GM10847 (cell line): ENCODE results near the gene ZNF175.

Experiments used
- POLR2A ChIP-seq: IDR thresholded peaks from 2 replicates; pipeline ENCODE4 v1.6.1; 2011; ENCODE audit not compliant: insufficient read length; ENCODE audit errors: extremely low read depth

ZNF175 gene

DNA sequence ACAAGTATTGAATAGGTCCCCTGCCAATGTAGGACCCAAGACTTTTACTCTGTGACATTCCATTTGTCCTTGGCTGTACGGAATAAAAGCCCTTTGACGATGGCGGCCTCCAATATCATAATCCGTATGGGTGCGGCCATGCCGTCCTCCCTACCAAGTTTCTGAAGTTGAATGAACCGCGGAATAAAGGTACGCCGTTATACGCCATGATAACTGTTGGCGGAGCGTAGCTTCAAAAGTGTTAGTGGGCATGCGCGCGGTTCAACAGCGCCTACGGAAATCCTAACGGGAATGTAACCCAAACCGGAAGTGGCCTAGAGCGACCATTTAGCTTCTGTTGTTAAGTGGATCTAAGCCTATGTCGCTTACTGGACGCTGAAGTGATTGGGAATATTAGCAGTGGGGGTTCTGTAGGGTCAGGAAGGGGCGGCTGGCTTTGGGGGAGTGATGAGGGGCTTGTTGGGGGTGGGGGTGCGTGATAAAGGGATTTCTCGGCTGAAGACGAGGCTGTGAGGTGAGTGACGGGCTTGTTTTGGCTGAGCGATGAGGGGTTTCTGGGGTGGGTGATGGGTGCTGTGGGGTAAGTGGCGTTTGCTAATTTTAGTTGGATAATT, at the start of gene ZNF175:
Gene ZNF175, plus strand, starts transcription at position 322 of the 614 bp plus-strand sequence. CDS start 2,047 bp downstream, outside the sequence.
- no peak for TF ChIP-seq POLR2A

DNA sequence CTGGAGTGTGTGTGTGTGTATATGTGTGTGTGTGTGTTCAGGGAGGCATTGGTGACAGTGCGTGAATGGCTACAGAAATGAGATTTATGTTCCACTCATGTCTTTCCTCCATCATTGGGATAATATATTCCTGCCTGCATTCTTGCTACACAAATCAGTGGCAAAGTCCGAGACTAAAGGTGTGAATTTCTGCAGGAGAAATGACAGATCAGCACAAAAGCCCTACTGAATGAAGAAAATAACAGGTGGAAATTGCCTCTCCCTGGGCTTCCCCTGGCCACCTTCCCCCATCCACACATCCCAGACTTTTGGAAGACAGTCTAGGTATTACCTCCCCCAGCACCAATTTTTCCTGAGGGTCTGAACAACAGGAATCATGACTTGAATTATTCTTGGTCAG, 49.7 kb upstream of the ZNF175 start:
- TF ChIP-seq POLR2A, result no peak

DNA sequence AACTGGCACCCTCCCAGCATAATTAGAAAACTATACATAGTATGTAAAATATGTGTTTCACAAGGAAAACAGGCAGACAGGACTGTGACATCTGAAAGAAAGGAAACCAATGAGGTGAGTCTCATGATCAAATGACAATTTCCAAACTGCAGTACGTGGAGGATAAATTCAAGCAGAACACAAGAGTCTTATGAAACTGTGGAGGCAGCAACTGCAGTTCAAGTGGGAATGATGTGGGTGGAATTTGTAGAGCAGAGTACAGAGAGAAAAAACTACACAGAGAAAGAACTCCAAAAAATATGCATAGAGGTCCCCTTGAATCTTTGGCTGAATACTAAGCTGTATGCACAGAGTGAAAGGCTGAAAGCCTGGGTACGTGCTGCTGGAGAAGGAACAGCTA, 49.3 kb upstream of the ZNF175 start:
- TF ChIP-seq POLR2A, result no peak

DNA sequence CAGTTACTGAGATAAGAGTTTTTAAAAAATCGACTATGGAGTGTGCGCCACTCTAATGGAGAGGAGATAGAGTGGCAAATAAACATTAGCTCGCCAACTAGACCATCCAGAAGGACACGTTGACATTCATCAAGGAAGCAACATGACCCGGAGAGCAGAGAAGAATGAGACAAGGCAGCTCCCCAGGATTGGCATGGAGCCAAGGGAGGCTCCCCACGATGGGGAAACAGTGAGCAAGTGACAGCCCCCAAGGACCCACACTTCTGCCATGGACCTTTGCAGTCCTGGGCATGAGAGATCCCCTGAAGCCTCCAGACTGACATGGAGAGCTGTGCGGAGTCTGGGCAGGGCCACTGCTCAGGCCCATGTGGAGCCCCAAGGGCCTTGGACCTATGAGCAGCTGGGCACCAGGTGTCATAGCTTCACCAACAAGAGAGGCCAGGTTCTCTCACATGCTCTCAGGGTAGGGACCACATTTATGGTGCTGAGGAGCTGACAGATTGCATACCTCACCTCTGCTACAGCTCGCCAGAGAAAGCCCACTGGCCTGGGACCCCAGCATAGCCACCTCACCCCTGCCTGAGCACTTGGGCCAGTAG, 46.3 kb upstream of the ZNF175 start:
- no peak for TF ChIP-seq POLR2A

DNA sequence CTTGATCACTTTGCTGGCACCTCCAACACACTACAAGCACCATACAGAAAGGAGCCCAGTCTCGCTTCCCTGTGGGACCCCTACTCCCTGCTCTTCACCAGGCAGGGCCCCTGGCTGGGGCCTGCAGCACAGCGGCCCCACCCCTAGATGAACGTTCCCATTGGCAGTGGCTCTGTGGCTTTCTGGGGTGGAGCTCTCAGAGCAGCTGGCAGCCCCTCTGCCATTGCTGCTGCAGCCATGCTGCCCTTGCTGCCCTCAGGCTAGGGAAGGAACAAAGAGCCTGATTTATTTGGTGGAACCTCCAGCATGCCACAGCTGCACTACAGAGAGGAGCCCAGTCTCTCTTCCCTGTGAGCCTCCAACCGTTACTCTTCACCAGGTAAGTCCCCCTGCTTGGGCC, 45.4 kb upstream of the ZNF175 start:
- TF ChIP-seq POLR2A, result no peak

DNA sequence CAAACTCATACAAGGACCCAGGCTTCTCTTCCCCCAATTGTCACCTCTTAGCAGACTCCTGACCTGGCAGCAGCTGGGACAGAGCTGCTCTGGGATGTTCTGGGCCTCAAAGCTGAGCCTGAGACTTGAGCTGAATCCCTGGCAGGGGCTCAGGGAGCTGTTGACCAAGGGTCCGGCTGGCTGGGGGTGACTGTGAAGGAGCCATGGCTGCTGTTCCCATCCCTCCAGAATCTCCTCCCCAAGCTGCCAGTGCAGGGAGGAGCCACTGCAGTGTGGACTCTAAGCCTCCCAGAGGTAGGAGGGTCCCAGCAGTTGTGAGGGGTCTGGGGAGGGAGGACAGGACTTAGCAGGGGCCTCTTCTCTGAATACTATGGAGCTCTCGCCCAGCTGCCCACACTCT, 41.8 kb upstream of the ZNF175 start:
- TF ChIP-seq POLR2A, result no peak

DNA sequence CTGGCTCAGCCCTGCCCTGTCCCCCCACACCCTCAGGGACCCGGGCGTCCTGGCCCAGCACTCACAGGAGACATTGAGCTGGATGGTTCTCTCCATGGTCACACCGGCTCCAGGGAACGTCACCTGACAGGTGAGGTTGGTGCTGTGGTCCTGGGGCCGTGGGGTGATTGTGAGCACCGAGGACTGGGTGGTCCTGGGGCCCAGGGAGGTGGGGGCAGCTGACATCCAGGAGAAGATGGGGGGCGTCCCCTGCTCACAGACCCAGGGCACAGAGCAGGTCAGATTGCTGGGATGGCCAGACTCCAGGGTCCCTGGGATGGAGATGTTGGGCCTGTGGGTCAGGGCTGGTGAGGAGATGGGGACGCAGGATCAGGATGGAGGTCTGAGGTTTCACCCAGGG, 40.5 kb upstream of the ZNF175 start:
- TF ChIP-seq POLR2A, result no peak

DNA sequence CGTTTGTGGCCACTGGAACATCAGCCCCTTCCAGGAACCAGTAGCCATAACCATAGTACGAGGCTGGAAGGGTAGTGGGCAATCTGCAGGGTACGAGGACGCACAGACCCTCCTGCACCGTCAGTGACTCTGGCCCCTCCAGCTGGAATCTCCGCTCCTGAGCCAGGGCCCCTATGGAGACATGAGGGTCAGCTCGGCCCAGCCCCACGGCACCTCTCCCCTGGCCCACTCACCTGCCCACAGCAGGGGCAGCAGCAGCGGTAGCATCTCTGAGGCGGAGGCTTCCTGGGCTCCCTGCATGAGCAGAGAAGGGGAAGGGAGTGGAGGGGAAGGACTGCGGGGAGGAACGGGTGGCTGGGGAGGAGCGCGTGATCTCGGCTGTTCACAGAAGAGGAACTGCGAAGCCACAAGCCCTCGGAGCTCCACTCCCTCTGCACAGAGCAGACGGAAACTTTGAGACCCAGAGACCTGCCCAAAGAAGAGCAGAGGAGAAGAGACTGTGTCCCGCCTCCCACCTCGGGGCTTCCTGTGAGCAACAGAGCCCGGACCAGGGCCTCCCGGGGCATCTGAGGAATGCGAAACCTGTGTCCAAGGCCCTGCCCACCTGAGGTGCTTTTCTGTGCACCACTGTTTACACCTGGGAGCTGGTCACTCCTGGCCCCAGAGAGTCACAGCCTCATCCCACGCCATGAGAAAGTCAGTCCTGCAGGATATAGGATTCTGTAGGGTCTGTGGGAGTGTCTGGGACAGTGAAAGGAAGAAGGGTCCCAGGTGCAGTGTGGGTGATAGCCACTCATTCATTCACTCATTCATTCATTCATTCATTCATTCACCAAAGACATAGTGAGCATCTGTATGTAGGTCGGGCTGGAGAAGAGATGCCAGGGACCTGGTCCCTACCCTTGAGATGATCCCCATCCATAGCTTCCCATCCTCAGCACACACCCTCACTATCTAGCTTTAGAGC, 39.5 kb upstream of the ZNF175 start, which contains the start of gene SIGLEC6:
Gene SIGLEC6, minus strand, starts transcription at position 322 of the 967 bp plus-strand sequence. Its CDS starts 22 bp downstream, at position 300.
- no peak for TF ChIP-seq POLR2A

DNA sequence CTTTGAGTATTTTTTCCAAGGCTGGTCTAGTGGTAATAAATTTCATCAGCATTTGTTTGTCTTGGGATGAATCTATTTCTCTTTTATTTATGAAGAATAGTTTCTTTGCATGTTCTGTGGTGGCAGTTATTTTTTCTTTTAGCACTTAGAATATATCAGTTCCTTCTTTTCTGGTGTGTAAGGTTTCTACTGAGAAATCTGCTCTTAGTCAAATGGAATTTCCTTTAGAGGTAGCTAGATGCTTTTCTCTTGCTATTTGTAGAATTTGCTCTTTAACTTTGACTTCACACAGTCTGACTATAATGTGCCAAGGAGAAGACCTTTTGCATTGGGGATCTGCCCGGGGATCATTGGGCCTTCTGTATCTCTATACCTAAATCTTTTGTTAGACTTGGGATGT, 35.5 kb upstream of the ZNF175 start:
- TF ChIP-seq POLR2A, result no peak

DNA sequence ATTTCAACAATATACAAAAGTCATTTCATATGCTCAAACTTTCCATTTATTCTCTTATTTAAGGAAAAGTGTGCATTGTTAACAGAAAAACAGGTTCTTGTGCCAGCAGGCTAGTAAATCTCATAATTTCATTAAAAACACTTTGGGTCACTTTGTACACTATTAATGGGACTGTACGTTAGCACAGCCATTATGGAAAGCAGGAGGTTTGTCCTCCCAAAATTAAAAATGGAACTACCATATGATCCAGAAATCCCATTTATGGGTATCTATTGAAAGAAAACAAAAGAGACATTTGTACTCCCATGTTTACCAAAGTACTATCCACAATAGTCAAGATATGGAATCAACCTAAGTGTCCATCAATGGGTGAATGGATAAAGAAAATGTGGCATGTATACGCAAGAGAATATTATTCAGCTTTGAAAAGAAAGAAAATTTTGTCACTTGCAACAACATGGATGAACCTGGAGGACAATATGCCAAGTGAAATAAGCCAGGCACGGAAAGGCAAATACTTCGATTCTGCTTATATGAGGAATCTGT, 31.2 kb upstream of the ZNF175 start:
- no peak for TF ChIP-seq POLR2A

DNA sequence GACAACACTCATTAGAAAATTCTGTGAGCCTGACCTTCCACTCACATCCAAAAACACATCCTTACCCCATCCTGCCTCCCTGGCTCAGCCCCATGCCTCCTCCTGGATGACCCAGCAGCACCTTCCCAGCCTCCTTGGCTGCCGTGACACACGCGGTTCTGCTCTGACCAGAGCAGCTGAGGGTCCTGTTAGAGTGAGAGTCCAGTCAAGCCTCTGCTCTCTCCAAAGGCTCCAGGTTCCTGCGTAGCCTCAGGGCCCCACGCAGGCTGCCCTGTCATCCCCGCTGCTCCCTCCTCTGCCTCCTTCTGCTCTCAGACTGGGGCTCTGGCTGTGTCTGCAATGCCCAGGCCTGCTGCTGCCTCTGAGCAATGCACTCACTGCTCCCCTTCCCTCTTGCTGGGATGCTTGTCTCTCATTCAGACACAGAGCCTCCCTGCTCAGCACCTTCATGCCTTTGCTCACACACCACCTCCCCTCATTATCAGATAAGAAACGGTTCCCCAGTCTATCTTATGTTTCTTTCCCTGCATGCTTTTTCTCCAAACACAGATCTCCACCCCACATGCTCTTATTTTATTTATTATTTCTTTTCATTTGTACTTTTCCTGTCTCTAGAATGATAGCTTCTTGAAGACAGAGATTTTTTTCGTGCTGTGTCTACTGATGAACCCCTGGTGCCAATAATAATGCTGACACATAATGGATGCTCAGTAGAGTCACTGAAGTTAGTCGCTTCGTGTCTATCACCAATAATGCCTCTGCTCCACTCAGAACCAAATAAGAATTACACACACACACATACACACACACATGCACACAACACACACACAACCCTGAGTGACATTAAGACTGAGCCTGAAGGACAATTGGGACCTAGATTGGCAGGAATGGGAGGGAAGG, 29.4 kb upstream of the ZNF175 start:
- no peak for TF ChIP-seq POLR2A

DNA sequence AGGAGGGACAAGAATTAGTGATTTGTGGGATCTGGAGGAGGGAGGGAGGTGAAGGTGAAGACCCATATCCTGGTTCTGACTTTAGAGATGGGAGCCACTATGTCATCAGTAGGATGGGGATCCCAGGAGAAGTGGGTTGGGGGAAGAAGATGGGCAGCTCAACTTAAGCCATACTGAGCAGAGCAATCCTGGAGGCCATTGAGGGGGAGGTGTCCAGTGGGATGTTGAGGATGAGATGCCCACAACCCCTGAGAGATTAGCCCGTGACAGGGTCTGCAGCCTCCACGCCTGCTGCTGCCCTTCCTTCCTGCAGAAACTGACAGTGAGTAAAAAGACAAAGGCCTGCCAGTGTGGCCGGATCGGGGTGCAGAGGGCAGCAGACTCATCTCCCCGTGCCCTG, 28.4 kb upstream of the ZNF175 start:
- TF ChIP-seq POLR2A, result no peak

DNA sequence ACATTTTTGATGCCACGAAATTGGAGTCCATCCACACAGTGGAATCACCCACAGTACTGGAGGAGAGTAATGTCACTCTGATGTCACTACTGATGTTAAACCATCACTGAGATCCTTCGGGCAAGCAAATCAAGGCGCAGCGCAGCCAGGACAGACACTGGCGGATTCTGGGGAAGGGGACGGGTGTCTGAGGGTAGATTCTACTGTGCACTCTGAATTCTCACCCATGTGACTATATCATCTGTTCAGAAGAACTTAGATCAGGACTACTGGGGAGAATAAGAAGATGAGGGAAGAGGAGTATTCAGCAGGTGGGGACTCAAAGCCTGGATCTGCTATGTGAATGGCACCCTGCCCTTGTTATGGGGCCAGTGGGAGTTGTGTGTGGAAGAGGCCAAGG, 27.0 kb upstream of the ZNF175 start:
- no peak for TF ChIP-seq POLR2A

DNA sequence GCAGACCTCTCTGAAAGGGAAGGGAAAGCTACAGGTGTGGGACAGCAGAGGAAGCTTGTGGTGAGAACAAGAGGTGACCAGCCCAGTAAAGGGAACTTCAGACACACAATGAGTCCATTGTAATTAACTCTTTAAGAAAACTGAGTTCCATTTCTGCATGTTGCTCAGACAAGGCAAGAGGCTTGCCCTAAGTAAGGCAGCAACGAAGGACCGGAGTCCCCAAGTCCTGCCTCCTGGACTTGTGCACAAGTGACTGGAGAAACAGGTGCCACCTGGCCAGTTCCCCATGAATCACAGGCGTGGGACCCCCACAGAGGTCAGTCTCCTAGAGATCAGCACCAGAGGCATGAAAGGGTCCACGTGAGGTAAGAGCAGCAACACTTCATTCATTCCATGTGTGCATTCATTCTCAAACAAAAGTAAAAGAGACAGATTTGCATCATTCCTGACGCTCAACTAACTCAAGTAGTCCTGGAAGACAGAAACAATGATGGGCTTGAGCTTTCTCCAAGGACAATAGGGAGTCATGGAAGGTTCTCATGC, 24.9 kb upstream of the ZNF175 start:
- TF ChIP-seq POLR2A, result no peak
